GM12875 (cell line): ENCODE data around the gene FRS2.

ENCODE experiments used
- H3K4me3 ChIP-seq: one replicate; pipeline ENCODE4 v1.5.1; 2011; ENCODE audit warnings: low read depth, low read length, control low read depth
- CTCF ChIP-seq: IDR thresholded peaks from 2 replicates; pipeline ENCODE4 v1.5.1; 2011; ENCODE audit warnings: low read depth, mild to moderate bottlenecking, control low read depth, inconsistent platforms, low read length, moderate library complexity, borderline replicate concordance; ENCODE audit not compliant: insufficient read depth

The FRS2 gene

DNA sequence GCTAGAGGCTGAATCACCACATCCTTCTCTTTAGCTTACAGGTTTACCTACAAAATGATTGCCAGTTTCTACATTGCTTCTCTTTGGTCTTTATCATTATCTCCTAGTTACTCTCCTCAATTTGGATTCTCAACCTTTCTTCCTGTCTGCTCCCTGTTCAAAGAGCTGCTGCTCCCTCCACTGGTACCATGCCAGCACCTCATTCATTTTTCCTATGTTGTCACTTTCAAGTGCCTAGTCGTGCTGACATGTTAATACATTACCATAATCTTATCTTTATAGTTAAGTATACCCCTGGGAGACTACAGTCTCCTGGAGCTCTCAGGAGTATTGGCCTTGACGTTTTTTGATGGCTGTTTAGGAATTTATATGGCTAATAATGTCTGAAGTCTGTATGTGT is 14.2 kb downstream of the FRS2 start:
- H3K4me3 ChIP-seq: no peak overlapping the region
- no peak for TF ChIP-seq CTCF

DNA sequence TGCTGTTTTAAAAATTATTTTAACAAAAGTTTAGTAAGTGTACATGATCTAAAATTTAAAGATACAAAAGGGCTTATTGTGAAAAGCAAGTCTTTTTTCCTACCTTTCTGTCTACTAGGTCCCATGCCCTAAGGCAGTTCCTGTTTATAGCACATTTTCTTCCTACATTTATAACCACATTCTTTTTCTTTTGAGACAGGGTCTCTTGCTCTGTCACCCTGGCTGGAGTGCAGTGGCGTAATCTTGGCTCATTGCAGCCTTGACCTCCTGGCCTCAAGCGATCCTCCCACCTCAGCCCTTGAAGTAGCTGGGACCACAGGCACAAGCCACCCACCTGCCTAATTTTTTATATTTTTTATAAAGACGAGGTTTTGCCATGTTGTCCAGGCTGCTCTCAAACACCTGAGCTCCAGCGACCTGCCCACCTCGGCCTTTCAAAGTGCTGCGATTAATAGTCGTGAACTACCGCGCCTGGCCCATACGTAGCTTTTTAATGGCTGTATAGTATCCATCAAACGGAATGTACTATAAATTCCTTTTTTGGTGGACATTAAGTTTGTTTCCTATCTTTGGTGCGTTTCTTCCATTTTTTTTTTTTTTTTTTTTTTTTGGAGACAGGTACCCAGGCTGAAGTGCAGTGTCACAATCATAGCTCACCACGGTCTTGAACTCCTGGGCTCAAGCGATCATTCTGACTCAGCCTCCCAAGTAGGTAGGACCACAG is 20.9 kb downstream of the FRS2 start:
- no peak for TF ChIP-seq CTCF

DNA sequence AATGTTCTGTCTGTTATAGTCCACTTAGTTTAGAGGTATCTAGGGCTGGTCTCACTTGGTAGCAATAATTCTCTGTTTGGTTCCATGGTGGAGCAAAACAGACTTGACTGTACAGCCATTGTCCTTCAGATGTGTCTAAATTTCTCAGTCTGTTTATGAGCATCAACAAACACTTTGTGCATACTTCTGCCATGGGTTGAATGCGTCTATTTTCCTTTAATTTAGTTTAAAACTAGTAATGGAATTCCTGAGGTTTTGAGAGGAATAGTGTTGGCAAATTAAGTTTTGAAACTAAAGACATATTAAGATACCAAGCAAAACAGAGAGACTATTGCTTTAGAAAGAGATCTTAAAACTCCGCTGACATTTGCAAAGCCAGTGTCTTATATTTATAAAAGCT is 22.6 kb downstream of the FRS2 start:
- no peak overlapping the region for H3K4me3 ChIP-seq
- TF ChIP-seq CTCF: no peak

More for the DNA sequence above, 20.9 kb downstream of the FRS2 start:
- no peak overlapping the region for H3K4me3 ChIP-seq

GRCh38 chr12:69495071-69495470 is 24.9 kb downstream of the FRS2 start:
- no peak overlapping the region for H3K4me3 ChIP-seq
- no peak for TF ChIP-seq CTCF

DNA sequence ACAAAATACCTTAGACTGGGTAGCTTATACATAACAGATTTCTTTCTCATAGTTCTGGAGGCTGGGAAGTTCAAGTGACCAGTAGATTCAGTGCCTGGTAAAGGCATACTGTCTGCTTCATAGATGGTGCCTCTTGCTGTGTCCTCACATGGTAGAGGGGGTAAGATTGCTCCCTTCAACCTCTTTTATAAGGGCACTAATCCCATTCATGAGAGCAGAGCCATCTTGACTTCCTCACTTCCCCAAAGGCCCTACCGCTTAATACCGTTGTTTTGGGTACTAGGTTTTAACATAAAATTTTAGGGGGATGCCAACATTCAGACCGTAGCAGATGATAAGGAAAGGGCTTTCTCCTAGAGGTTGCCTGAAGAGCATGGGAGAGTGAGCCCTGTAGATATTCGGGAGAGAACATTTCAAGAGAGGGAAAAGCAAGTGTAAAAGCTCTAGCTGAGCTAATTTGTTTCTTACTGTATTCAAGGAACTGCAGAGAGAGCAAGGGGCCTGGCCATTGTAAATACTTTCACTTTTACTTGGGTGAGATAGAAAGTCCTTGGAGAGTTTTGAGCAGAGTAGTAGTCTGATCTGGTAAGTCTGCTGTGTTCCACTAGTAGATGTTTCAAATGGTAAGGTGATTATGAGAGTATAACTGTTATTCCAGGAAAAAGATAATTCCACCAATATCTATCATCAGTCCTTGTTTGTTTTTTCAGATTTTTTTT is 27.3 kb downstream of the FRS2 start:
- no peak overlapping the region for H3K4me3 ChIP-seq
- TF ChIP-seq CTCF: no peak

GRCh38 chr12:69500631-69501030 is 30.4 kb downstream of the FRS2 start:
- no peak for TF ChIP-seq CTCF

DNA sequence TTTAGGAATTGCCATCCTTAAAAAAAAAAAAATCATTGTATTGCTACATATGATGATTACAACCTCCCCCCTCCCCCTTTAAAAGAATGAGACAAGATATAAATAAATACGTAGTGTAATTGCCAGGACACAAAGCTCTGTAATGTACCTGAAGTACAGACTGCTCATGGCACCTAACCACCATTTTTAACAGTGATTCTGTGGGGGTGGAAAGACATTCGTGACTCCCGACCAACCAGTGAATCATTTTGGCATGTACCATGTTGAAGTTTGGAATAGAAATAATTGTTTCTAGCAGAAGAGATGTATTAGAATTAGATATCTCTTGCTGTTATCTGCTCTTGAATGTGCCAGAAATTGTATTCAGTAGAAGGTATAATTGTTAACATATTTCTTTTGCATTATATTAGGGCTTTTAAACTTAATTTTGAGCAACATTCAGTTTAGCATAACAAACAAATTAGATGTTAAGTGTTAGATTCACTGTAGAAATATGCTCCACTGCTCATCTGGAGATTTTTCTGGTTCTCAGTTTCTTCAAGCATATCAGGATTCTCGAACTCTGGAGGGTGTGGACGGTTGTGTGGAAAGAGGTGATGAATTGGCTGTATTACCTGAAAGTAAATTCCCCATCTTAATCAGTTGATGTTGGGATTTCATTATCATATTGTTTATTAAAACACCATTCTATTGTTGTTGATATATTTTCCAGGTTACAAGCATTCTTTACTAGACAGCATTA is 31.1 kb downstream of the FRS2 start:
- H3K4me3 ChIP-seq: no peak overlapping the region
- no peak for TF ChIP-seq CTCF

More at GRCh38 chr12:69500631-69501030, 30.4 kb downstream of the FRS2 start:
- no peak overlapping the region for H3K4me3 ChIP-seq
